CD4-positive, alpha-beta memory T cell (primary cell): ENCODE data around the gene ZC3H18. TPM values are rescaled to one million over a fixed set of nuclear protein-coding genes. Genes with fewer than 3 reads are reported as not detected.

ENCODE experiments used
- CTCF ChIA-PET: fragments of 350-600 bp; sonication (Branson Sonifier 250); formaldehyde crosslinking; loops from one replicate; lab custom pipeline; 2021; ENCODE audit warnings: inconsistent platforms; ENCODE audit not compliant: partially characterized antibody; lab: Charles Lee
- POLR2A ChIA-PET: fragments of 350-600 bp; sonication (Branson Sonifier 250); formaldehyde crosslinking; loops from one replicate; lab custom pipeline; 2021; ENCODE audit not compliant: partially characterized antibody; lab: Charles Lee
- DNase-seq, 5 donors: peaks; one replicate each; pipeline versions ENCODE4 v3.0.0 to v3.0.0-alpha.2; 2020 to 2022; ENCODE audit warnings: mixed read lengths in 1 of 5
- H3K27ac ChIP-seq: one replicate; pipeline ENCODE4 v1.7.0; 2013; ENCODE audit warnings: low read depth, low read length
- H3K27me3 ChIP-seq: 2 replicates; pipeline ENCODE4 v1.7.0; 2013; ENCODE audit warnings: mild to moderate bottlenecking, low read length, moderate library complexity; ENCODE audit not compliant: insufficient read depth
- H3K36me3 ChIP-seq: 2 replicates; pipeline ENCODE4 v1.7.0; 2013; ENCODE audit warnings: mild to moderate bottlenecking, low read length, moderate library complexity; ENCODE audit not compliant: insufficient read depth
- H3K4me1 ChIP-seq: 2 replicates; pipeline ENCODE4 v1.7.0; 2013; ENCODE audit warnings: mild to moderate bottlenecking, low read length, moderate library complexity; ENCODE audit not compliant: insufficient read depth
- H3K4me3 ChIP-seq, 2 donors: one replicate each; pipeline ENCODE4 v1.7.0; 2013; ENCODE audit warnings: low read length in 2 of 2, mild to moderate bottlenecking in 1 of 2
- H3K9me3 ChIP-seq, 2 donors: one replicate each; pipeline ENCODE4 v1.7.0; 2013; ENCODE audit warnings: low read length in 2 of 2, control low read depth in 1 of 2; ENCODE audit not compliant: control insufficient read depth in 1 of 2
- H3K27ac Mint-ChIP-seq, 7 donors: one replicate each; pipeline ENCODE4 v1.8.0; 2020 to 2021; ENCODE audit warnings: mixed read lengths in 7 of 7, mild to moderate bottlenecking in 6 of 7, inconsistent platforms in 3 of 7, moderate library complexity in 3 of 7
- H3K27me3 Mint-ChIP-seq, 2 donors: one replicate each; pipeline ENCODE4 v1.8.0; 2020 to 2021; ENCODE audit warnings: mixed read lengths in 2 of 2
- H3K36me3 Mint-ChIP-seq, 2 donors: one replicate each; pipeline ENCODE4 v1.8.0; 2020 to 2021; ENCODE audit warnings: mixed read lengths in 2 of 2, inconsistent platforms in 1 of 2, mild to moderate bottlenecking in 1 of 2
- H3K4me1 Mint-ChIP-seq, 4 donors: one replicate each; pipeline ENCODE4 v1.8.0; 2020 to 2021; ENCODE audit warnings: mixed read lengths in 4 of 4, mild to moderate bottlenecking in 1 of 4
- H3K4me3 Mint-ChIP-seq, 8 donors: one replicate each; pipeline ENCODE4 v1.8.0; 2020 to 2021; ENCODE audit warnings: mixed read lengths in 8 of 8, mild to moderate bottlenecking in 7 of 8, moderate library complexity in 6 of 8, inconsistent platforms in 3 of 8
- H3K9me3 Mint-ChIP-seq, 8 donors: one replicate each; pipeline ENCODE4 v1.8.0; 2020 to 2021; ENCODE audit warnings: mixed read lengths in 8 of 8, mild to moderate bottlenecking in 5 of 8, inconsistent platforms in 3 of 8, moderate library complexity in 1 of 8
- intact Hi-C: fragments of 100-400 bp; cut with micrococcal nuclease; formaldehyde crosslinking; loops from one replicate; pipeline ENCODE4 v1.15.1; 2023
- polyA plus RNA-seq, 2 donors: library from polyadenylated mRNA; unstranded; fragments of 300-500 nt; fragmentation: Illumina TruSeq; gene quantifications; one replicate each; pipeline ENCODE4 v1.2.3, GENCODE V29; 2021
- total RNA-seq, 2 experiments: library from RNA; stranded (reverse); gene quantifications; one replicate each; pipeline ENCODE4 v1.2.3, GENCODE V29; 2021

ZC3H18 gene
- total and polyA plus RNA-seq, 4 experiments from 2014 or later = 3.0 to 91.5 (median 54.0) TPM

- peaks cover 0 to 3% (median 0%) of the 10 kb centered on the region in 8 donors for H3K9me3 Mint-ChIP-seq
- no peak overlapping the region for H3K27ac ChIP-seq
- H3K4me3 Mint-ChIP-seq = no peak overlapping the region
- H3K27me3 Mint-ChIP-seq = no peaks in the 10 kb centered on the region
- H3K27ac Mint-ChIP-seq = no peak overlapping the region
- peaks cover 10% of the 10 kb centered on the region for H3K4me1 ChIP-seq
- peak in 1 of 5 donors; percentile 16 for DNase-seq
- H3K9me3 ChIP-seq = no peaks in the 10 kb centered on the region
- no peak overlapping the region for H3K4me3 ChIP-seq
- peaks cover 5 to 18% (median 6%) of the 10 kb centered on the region in 4 donors for H3K4me1 Mint-ChIP-seq
- ChIA-PET POLR2A (interaction anchor here (1.1 to 1.4 kb wide), 5 partner anchors 27 to 102 kb away, joined by 3 to 5 read pairs (median 3); partner anchors contain the start of gene ZFPM1), CTCF (no interaction called here)
- no peaks in the 10 kb centered on the region for H3K27me3 ChIP-seq
- intact Hi-C loops = no loop called here
- H3K36me3 ChIP-seq = no peaks in the 10 kb centered on the region
- H3K36me3 Mint-ChIP-seq = peaks cover 0 to 11% of the 10 kb centered on the region in 2 donors
Measured at GRCh38 chr16:88533381-88533917, 36.8 kb upstream of the ZC3H18 start.

DNA sequence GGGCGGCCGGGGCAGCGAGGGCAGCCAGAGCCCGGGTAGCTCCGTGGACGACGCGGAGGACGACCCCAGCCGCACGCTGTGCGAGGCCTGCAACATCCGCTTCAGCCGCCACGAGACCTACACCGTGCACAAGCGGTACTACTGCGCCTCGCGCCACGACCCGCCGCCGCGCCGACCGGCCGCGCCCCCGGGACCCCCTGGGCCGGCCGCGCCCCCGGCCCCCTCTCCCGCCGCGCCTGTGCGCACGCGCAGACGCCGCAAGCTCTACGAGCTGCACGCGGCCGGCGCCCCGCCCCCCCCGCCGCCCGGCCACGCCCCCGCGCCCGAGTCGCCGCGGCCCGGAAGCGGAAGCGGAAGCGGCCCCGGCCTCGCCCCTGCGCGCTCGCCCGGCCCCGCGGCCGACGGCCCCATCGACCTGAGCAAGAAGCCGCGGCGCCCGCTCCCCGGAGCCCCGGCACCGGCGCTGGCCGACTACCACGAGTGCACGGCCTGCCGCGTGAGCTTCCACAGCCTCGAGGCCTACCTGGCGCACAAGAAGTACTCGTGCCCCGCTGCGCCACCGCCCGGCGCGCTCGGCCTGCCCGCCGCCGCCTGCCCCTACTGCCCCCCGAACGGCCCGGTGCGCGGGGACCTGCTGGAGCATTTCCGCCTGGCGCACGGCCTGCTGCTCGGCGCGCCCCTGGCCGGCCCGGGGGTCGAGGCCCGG is 36.1 kb upstream of the ZC3H18 start:
- ChIA-PET CTCF (no interaction called here), POLR2A (interaction anchor here (1.2 to 1.4 kb wide), 4 partner anchors 27 to 86 kb away, joined by 3 to 5 read pairs (median 4); partner anchors contain the start of gene ZFPM1)
- Histone ChIP-seq H3K27ac (peak overlapping the region; percentile 43), H3K27me3 (no peaks in the 10 kb centered on the region), H3K9me3 (no peaks in the 10 kb centered on the region), H3K4me3 (no peak overlapping the region), H3K36me3 (no peaks in the 10 kb centered on the region), H3K4me1 (peaks cover 10% of the 10 kb centered on the region)
- H3K4me3 Mint-ChIP-seq = peak overlapping the region in 5 of 8 donors; percentile 32 to 79 (median 43)
- H3K9me3 Mint-ChIP-seq = peaks cover 0 to 3% (median 0%) of the 10 kb centered on the region in 8 donors
- peaks cover 0 to 10% of the 10 kb centered on the region in 2 donors for H3K36me3 Mint-ChIP-seq
- peak; percentile 62 to 82 (median 78) for DNase-seq
- H3K27ac Mint-ChIP-seq = no peak overlapping the region
- peaks cover 5 to 18% (median 6%) of the 10 kb centered on the region in 4 donors for H3K4me1 Mint-ChIP-seq
- H3K27me3 Mint-ChIP-seq = no peaks in the 10 kb centered on the region
- intact Hi-C loops = no loop called here

DNA sequence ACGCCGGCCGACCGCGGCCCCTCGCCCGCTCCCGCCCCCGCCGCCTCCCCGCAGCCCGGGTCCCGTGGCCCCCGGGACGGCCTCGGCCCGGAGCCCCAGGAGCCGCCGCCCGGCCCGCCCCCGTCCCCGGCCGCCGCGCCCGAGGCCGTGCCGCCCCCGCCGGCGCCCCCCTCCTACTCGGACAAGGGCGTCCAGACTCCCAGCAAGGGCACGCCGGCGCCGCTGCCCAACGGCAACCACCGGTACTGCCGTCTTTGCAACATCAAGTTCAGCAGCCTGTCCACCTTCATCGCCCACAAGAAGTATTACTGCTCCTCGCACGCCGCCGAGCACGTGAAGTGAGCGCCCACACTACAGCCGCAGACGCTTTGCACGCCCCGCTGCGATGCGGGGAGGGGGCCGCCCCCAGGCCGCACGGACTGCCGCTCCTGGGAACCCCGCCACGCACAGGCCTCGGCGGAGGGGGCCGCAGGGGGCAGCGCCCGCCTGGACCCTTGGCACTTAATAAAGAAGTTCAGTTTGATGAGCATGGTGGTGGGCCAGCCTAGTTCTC is 35.5 kb upstream of the ZC3H18 start:
- Histone ChIP-seq H3K27me3 (no peaks in the 10 kb centered on the region), H3K4me1 (peaks cover 10% of the 10 kb centered on the region), H3K4me3 (peak overlapping the region in 1 of 2 donors; percentile 24), H3K27ac (peak overlapping the region; percentile 2), H3K36me3 (no peaks in the 10 kb centered on the region), H3K9me3 (no peaks in the 10 kb centered on the region)
- H3K27ac Mint-ChIP-seq = peak overlapping the region in 5 of 7 donors; percentile 42 to 83 (median 79)
- peaks cover 5 to 18% (median 6%) of the 10 kb centered on the region in 4 donors for H3K4me1 Mint-ChIP-seq
- intact Hi-C loops = no loop called here
- peak in 4 of 5 donors; percentile 15 to 48 (median 21) for DNase-seq
- no peaks in the 10 kb centered on the region for H3K27me3 Mint-ChIP-seq
- peaks cover 0 to 9% of the 10 kb centered on the region in 2 donors for H3K36me3 Mint-ChIP-seq
- peaks cover 0 to 3% (median 0%) of the 10 kb centered on the region in 8 donors for H3K9me3 Mint-ChIP-seq
- peak overlapping the region in 7 of 8 donors; percentile 63 to 83 (median 79) for H3K4me3 Mint-ChIP-seq
- ChIA-PET POLR2A (interaction anchor here (1.2 to 1.4 kb wide), 3 partner anchors 26 to 87 kb away, joined by 3 to 4 read pairs (median 3); partner anchors contain the start of gene ZFPM1), CTCF (no interaction called here)

DNA sequence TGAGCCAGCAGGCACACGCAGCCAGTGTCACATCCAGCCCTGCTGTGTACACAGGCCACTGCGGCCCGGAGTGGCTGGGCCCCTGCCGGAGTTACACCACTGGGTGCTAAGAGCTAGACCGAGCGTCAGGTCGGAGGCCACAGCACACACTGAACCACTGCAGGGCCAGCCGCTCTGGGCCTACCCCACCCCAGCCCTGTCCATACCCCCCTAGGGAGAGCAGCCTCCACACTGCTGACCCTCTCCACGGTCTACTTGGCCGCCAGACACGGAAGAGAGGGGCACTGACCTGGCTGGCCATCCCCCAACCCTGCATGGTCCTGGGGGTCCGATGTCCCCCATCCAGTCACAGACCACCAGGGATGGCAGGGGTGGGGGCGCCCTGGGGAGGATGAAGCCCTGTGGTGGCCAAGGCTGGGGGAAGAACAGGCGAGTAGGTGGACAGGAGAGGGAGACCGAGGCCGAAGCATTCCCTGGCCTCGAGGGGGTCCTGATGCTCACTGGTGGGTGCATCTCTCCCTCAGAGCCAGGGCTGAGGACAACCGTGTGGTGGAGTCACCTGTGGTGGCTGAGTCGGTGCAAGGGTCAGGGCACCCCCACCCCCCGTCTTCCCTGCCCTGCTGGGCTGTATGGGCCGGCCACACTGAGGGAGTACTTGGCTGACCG is 34.9 kb upstream of the ZC3H18 start:
- H3K36me3 ChIP-seq = no peaks in the 10 kb centered on the region
- peak overlapping the region in 1 of 2 donors; percentile 24 for H3K4me3 ChIP-seq
- intact Hi-C loops = no loop called here
- CTCF ChIA-PET = interaction anchor here (1.4 kb wide), 1 partner anchor 26 kb away, joined by 6 read pairs; no protein-coding TSS in a partner anchor
- Mint-ChIP-seq H3K4me3 (peak overlapping the region; percentile 67 to 81 (median 78)), H3K9me3 (peaks cover 0 to 3% (median 0%) of the 10 kb centered on the region in 8 donors), H3K27ac (peak overlapping the region in 6 of 7 donors; percentile 74 to 92 (median 84)), H3K27me3 (no peaks in the 10 kb centered on the region), H3K36me3 (peaks cover 0 to 9% of the 10 kb centered on the region in 2 donors), H3K4me1 (peaks cover 5 to 18% (median 6%) of the 10 kb centered on the region in 4 donors)
- DNase-seq = peak in 1 of 5 donors; percentile 36
- H3K9me3 ChIP-seq = no peaks in the 10 kb centered on the region
- peak overlapping the region; percentile 2 for H3K27ac ChIP-seq
- peaks cover 10% of the 10 kb centered on the region for H3K4me1 ChIP-seq
- POLR2A ChIA-PET = interaction anchor here (1.0 to 2.8 kb wide), 2 partner anchors 35 to 83 kb away, joined by 3 to 12 read pairs; partner anchors contain the start of genes ZC3H18 and ZFPM1
- no peaks in the 10 kb centered on the region for H3K27me3 ChIP-seq

- Histone ChIP-seq H3K4me3 (no peak overlapping the region), H3K4me1 (peaks cover 10% of the 10 kb centered on the region), H3K27me3 (no peaks in the 10 kb centered on the region), H3K36me3 (no peaks in the 10 kb centered on the region), H3K9me3 (no peaks in the 10 kb centered on the region), H3K27ac (no peak overlapping the region)
- no peak for DNase-seq
- H3K36me3 Mint-ChIP-seq = peaks cover 0 to 9% of the 10 kb centered on the region in 2 donors
- peak overlapping the region in 6 of 7 donors; percentile 73 to 92 (median 84) for H3K27ac Mint-ChIP-seq
- H3K4me1 Mint-ChIP-seq = peaks cover 5 to 18% (median 6%) of the 10 kb centered on the region in 4 donors
- peak overlapping the region; percentile 67 to 78 (median 77) for H3K4me3 Mint-ChIP-seq
- intact Hi-C loops = no loop called here
- peaks cover 0 to 3% (median 0%) of the 10 kb centered on the region in 8 donors for H3K9me3 Mint-ChIP-seq
- ChIA-PET CTCF (interaction anchor here (0.8 to 1.4 kb wide), 2 partner anchors 22 to 25 kb away, joined by 3 to 6 read pairs; no protein-coding TSS in a partner anchor), POLR2A (interaction anchor here (0.9 to 2.8 kb wide), 3 partner anchors 34 to 682 kb away, joined by 3 to 12 read pairs (median 3); partner anchors contain the start of genes ZC3H18, ZFPM1 and ZNF778)
- no peaks in the 10 kb centered on the region for H3K27me3 Mint-ChIP-seq
Measured at GRCh38 chr16:88535857-88536222, 34.4 kb upstream of the ZC3H18 start.

- H3K9me3 Mint-ChIP-seq = peaks cover 0 to 3% (median 0%) of the 10 kb centered on the region in 8 donors
- intact Hi-C loops = no loop called here
- H3K4me3 ChIP-seq = no peak overlapping the region
- H3K36me3 Mint-ChIP-seq = peaks cover 0 to 8% of the 10 kb centered on the region in 2 donors
- ChIA-PET CTCF (interaction anchor here (0.8 to 1.4 kb wide), 2 partner anchors 21 to 24 kb away, joined by 3 to 6 read pairs; no protein-coding TSS in a partner anchor), POLR2A (interaction anchor here (0.9 to 2.8 kb wide), 3 partner anchors 33 to 681 kb away, joined by 3 to 12 read pairs (median 3); partner anchors contain the start of genes ZC3H18, ZFPM1 and ZNF778)
- no peaks in the 10 kb centered on the region for H3K36me3 ChIP-seq
- H3K27me3 ChIP-seq = no peaks in the 10 kb centered on the region
- H3K9me3 ChIP-seq = no peaks in the 10 kb centered on the region
- H3K4me1 Mint-ChIP-seq = peaks cover 5 to 18% (median 6%) of the 10 kb centered on the region in 4 donors
- H3K27ac Mint-ChIP-seq = peak overlapping the region in 1 of 7 donors; percentile 83
- no peaks in the 10 kb centered on the region for H3K27me3 Mint-ChIP-seq
- H3K27ac ChIP-seq = no peak overlapping the region
- H3K4me1 ChIP-seq = peaks cover 10% of the 10 kb centered on the region
- DNase-seq = no peak
- H3K4me3 Mint-ChIP-seq = peak overlapping the region in 3 of 8 donors; percentile 21 to 78 (median 21)
Measured at GRCh38 chr16:88536510-88536909, 33.7 kb upstream of the ZC3H18 start.
